NCI-H1417 treated with DMSO at 0.1 percent for 48 hours (cell line): ENCODE results near the gene PRUNE2.

Experiments used
- DNase-seq: peaks from one replicate; lab custom pipeline; 2025; lab: John Stamatoyannopoulos, UW

The PRUNE2 gene

DNA sequence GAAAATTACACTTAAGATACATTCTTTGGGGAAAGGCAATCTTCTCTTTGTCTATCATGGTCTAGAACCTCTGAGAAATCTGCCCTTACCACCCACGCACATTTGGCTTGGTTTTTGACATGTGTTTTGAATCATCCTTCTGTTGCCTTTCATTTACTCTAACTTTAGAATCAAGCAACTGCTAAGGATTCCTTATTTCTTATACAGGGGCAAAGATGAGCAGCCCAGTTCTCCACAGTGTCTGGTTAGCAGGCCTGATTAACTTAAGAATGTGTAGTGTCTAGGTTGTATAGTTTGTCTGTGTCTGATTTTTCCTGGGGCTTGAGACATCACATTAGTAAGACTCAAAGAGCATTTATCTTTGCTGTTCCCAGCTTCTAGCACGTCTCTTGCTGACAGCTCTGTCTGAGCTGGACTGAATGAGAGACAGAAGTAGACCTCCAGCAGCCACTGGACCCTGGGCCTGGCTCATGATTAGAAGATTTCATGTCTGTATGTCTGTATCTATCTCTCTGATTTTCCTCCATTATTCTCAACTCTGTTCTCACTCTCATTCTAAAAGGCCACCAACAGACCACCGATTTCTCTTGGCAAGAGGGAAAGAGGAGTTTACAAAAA lies 173.5 kb downstream of the PRUNE2 start:
- no peak for DNase-seq

GRCh38 chr9:76730801-76731200 lies 175.1 kb downstream of the PRUNE2 start:
- no peak for DNase-seq

DNA sequence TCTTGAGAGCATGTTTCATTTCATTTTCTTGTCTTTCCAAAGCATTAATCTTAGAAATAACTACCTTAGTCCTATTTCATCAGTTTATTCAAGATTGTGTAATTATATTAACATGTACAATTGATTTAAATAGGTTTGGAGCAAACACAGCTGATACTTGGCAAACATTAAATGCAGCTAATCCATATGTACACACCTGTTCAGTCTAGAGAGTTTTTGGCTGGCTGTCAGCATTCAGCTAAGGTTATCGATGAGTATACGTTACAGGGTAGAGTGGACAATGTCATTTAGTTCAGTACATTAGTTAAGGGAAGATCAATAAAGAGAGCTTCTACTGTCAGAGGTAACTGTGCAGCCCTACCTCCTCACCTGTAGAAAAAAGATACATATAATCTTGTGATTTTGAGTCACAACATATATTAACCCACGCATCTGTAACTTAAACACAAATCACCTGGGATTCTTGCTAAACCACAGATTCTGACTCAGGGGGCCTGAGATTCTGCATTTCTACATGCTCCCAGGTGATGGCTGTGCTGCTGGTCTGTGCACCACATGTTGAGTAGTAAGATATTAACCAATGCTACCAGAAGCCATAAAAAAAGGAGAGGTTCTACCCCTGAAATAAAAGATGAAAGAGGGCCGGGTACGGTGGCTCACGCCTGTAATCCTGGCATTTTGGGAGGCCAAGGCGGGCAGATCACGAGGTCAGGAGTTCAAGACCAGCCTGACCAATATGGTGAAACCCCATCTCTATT lies 175.8 kb downstream of the PRUNE2 start:
- peak; percentile 97 for DNase-seq

GRCh38 chr9:76729116-76729515 lies 176.8 kb downstream of the PRUNE2 start:
- no peak for DNase-seq

DNA sequence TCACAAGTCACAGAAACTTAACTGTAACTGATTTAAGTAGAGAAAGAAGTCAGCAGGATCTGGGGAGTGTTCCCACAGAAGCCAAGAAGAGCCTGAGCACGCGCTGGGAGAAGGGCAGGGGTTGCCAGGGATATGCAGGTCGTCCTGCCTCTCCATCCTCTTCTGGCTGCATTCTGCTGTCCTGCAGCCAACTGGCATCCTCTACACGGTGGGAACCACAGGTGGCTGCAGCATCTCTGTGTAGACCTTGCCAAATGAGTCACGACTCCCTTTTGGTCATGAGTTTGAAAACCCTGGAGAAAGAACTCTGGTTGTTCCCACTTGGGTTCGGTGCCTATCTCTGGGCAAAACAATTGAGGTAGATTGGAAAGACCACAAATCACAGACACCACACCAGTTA lies 180.0 kb downstream of the PRUNE2 start:
- DNase-seq: no peak

GRCh38 chr9:76725011-76725546 lies 180.8 kb downstream of the PRUNE2 start:
- DNase-seq: peak; percentile 69

GRCh38 chr9:76720245-76720644 lies 185.7 kb downstream of the PRUNE2 start:
- DNase-seq: no peak

GRCh38 chr9:76718166-76718565 lies 187.7 kb downstream of the PRUNE2 start:
- DNase-seq: no peak

- peak; percentile 83 for DNase-seq
Observed at GRCh38 chr9:76717613-76718012, 188.3 kb downstream of the PRUNE2 start.

DNA sequence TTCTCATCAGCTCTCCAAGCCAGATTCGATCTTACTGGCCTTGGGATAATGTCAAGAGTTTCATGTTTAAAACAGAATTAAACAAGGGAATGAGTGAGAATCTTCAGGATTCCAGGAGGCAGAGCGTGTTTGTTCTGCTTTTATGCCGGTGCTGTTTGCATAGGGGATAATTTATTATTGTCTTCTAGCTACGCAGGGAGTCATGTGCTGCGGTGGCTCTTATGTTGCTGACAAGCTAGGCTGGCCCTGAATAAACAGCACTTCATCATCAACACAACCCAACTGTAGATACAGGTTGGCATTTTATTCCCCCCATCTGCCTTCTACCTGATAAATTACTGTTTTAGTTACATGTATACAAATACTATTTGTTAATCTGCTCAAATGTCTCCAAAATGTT lies 188.7 kb downstream of the PRUNE2 start:
- DNase-seq: peak; percentile 84

GRCh38 chr9:76716085-76716672 lies 189.7 kb downstream of the PRUNE2 start:
- peak; percentile 42 for DNase-seq

- no peak for DNase-seq
Observed at GRCh38 chr9:76713381-76713780, 192.5 kb downstream of the PRUNE2 start.

GRCh38 chr9:76709020-76709419 lies 196.9 kb downstream of the PRUNE2 start:
- DNase-seq: no peak

- DNase-seq: no peak
Observed at GRCh38 chr9:76707510-76707909, 198.4 kb downstream of the PRUNE2 start.

DNA sequence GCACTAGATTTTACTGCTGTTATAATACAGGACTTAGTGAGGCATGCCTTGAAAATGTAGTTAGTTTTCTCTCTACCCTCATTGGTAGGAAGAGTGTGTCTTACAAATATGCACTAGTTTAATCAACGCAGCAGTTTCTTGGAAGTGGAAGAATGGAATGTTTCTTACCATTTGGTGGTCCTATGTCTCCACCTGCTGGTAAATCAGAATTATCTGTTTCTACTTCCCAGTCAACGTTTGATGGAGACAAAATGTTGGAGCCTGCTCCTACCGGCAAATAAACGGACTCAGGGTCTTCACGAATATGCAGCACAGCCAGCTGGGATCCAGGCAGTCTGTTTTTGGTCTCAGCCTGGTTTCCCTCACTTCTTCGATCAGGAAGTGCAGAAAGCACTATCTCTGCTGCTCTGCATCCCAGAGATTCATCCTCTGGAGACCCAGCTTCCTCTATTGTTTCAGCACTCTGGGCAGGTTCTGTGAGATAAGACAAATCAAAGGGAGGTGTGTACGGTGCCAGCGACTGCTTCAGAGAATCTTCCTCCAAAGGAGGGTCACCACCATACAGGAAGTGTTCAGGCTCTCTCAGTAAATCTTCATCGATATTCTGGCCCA lies 201.2 kb downstream of the PRUNE2 start:
- DNase-seq: peak; percentile 70

- no peak for DNase-seq
Observed at GRCh38 chr9:76703270-76703669, 202.6 kb downstream of the PRUNE2 start.

GRCh38 chr9:76701441-76702039 lies 204.4 kb downstream of the PRUNE2 start:
- no peak for DNase-seq

DNA sequence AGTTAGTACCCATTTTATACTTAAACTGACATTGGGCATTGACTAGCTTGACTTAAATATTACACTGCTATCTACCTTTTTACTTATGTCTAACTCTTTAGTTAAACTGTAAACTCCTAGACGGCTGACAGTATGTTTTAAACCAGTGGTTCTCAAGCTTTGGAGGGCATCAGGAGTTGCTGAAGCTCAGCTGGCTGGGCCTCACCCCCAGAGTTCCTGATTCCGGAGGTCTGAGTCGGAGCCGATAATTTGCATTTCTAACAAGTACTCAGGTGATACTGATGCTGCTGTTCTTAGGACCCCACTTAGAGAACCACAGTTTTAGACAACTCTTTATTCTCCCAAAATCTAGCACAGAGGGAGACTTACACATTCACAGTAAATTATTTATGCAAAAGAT lies 205.0 kb downstream of the PRUNE2 start:
- DNase-seq: no peak

DNA sequence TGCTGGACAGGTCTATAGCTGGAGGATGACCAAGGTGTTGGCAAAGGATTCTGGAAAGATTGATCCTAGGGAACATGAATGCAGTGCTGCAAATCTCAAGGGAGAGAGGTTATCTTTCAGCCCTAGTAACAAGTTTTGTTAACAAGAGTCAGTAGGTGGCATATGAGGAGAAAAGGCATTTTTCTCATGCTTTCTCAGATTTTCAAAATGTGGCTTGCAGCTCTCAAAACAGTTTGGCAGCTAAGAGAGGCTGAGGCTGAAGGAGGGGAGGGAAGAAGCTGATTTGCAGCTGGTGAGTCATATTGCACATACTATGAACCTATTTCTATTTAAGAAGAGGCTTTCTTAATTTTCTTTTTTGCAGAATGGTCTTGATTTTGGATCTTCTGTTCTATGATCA lies 205.9 kb downstream of the PRUNE2 start:
- no peak for DNase-seq

GRCh38 chr9:76697554-76697953 lies 208.4 kb downstream of the PRUNE2 start:
- no peak for DNase-seq

DNA sequence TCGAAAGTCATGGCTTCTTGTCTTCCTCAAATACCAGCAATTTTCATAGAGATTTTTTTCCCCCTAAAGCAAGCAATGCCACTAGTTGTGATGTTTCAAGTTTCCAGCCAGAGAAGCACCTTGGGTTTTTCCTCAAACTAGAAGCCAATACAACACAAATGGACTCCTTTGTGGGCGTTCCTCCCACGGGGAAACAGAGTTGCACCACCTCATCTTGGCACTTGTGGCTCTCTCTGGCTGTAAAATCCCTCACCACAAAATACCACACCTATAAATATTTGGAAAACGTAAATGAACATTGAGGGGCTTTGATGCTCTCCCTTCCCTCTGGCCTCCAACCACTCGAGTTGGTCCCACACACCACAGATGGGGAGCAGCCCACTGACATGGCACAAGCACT lies 208.8 kb downstream of the PRUNE2 start:
- no peak for DNase-seq

DNA sequence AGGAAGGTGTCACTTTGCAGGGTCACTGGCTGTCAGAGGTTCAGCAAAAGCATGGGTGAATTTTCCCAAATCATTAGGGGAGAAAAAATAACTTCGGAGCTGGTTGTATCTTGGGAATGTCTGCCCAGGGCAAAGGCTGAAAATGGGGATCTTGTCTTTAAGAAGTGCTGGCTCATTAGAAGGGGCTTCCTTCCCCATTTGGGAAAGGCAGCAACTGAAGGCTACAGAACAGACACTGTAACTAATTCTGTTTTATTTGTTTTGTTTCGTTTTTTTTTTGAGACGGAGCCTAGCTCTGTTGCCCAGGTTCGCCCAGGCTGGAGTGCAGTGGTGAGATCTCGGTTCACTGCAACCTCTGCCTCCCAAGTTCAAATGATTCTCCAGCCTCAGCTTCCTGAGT lies 212.0 kb downstream of the PRUNE2 start:
- no peak for DNase-seq
